Measurements from ENCODE around the gene CD28. TPM values are rescaled to one million over a fixed set of nuclear protein-coding genes. Genes with fewer than 3 reads are reported as not detected.

The CD28 gene
- total RNA-seq, 1 donor from 2014 or later, result 0.05 TPM

DNA sequence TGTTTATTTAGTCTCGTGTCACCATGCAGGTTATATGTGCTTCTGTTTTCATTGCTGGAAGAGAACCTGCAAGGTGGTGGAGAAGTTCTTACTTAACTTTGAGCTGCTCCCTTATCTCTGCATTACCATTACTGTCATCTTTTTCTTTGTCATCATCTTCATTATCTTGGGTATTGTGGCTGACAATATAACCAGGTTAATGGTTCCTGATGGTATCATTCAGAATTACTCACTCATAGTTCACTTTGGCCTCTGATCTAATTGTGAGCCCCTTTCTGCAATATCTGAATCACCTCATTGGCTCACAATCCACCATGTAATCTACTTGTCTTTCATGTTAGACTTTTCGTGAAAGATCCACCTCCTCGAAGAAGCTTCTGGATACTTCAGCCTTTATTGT is 5.0 kb downstream of the CD28 start:
- Mint-ChIP-seq H3K9me3 (ENCODE audit: low read depth) (no peaks in the 10 kb centered on the region), H3K4me3 (ENCODE audit: unreplicated experiment) (no peak overlapping the region), H3K27ac (ENCODE audit: unreplicated experiment) (no peak overlapping the region), H3K36me3 (ENCODE audit: low read depth) (no peaks in the 10 kb centered on the region), H3K27me3 (ENCODE audit: low read depth) (no peaks in the 10 kb centered on the region), H3K4me1 (ENCODE audit: low read depth) (no peaks in the 10 kb centered on the region)
- TF ChIP-seq CTCF (IDR thresholded peaks at IDR 0.05), result no peak
- DNase-seq (ENCODE audit: low spot score), result no peak

- Mint-ChIP-seq H3K27me3 (ENCODE audit: low read depth) (no peaks in the 10 kb centered on the region), H3K4me3 (ENCODE audit: unreplicated experiment) (no peak overlapping the region), H3K27ac (ENCODE audit: unreplicated experiment) (no peak overlapping the region), H3K9me3 (ENCODE audit: low read depth) (no peaks in the 10 kb centered on the region), H3K4me1 (ENCODE audit: low read depth) (no peaks in the 10 kb centered on the region), H3K36me3 (ENCODE audit: low read depth) (no peaks in the 10 kb centered on the region)
- DNase-seq (ENCODE audit: low spot score), result no peak
- TF ChIP-seq CTCF (IDR thresholded peaks at IDR 0.05), result no peak
Measured at GRCh38 chr2:203713381-203713780, 6.9 kb downstream of the CD28 start.

GRCh38 chr2:203714112-203714511 is 7.7 kb downstream of the CD28 start:
- H3K4me1 Mint-ChIP-seq (ENCODE audit: low read depth), result no peaks in the 10 kb centered on the region
- H3K4me3 Mint-ChIP-seq (ENCODE audit: unreplicated experiment), result no peak overlapping the region
- TF ChIP-seq CTCF (IDR thresholded peaks at IDR 0.05), result no peak
- no peaks in the 10 kb centered on the region for H3K36me3 Mint-ChIP-seq (ENCODE audit: low read depth)
- no peaks in the 10 kb centered on the region for H3K27me3 Mint-ChIP-seq (ENCODE audit: low read depth)
- DNase-seq (ENCODE audit: low spot score), result no peak
- peaks cover under 1% of the 10 kb centered on the region for H3K9me3 Mint-ChIP-seq (ENCODE audit: low read depth)
- H3K27ac Mint-ChIP-seq (ENCODE audit: unreplicated experiment), result no peak overlapping the region

GRCh38 chr2:203715744-203716143 is 9.3 kb downstream of the CD28 start:
- TF ChIP-seq CTCF (IDR thresholded peaks at IDR 0.05), result no peak
- H3K9me3 Mint-ChIP-seq (ENCODE audit: low read depth), result peaks cover 4% of the 10 kb centered on the region
- no peak overlapping the region for H3K27ac Mint-ChIP-seq (ENCODE audit: unreplicated experiment)
- no peak overlapping the region for H3K4me3 Mint-ChIP-seq (ENCODE audit: unreplicated experiment)
- DNase-seq (ENCODE audit: low spot score), result no peak
- no peaks in the 10 kb centered on the region for H3K36me3 Mint-ChIP-seq (ENCODE audit: low read depth)
- no peaks in the 10 kb centered on the region for H3K4me1 Mint-ChIP-seq (ENCODE audit: low read depth)
- no peaks in the 10 kb centered on the region for H3K27me3 Mint-ChIP-seq (ENCODE audit: low read depth)

DNA sequence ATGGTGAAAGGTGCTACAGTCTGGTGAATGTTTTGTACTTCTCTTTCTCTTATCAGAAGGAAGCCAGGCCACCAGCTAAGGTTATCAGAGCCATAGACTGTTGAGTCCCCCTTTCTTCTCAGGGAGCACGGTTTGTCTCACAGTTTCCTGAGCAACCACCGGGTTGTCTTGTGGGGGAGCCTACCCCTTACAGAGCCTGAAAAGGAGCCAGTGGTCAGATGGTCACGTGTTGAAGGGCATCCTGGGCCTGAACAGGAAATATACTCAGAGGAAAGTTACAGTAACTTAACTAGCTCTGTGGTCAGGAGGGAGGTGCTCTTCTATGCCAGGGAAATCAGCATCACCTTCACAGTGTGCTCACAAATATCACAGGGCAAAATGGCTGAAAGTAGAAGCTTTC is 11.6 kb downstream of the CD28 start:
- Mint-ChIP-seq H3K27ac (ENCODE audit: unreplicated experiment) (no peak overlapping the region), H3K27me3 (ENCODE audit: low read depth) (no peaks in the 10 kb centered on the region), H3K4me3 (ENCODE audit: unreplicated experiment) (no peak overlapping the region), H3K4me1 (ENCODE audit: low read depth) (no peaks in the 10 kb centered on the region), H3K9me3 (ENCODE audit: low read depth) (peaks cover 4% of the 10 kb centered on the region), H3K36me3 (ENCODE audit: low read depth) (no peaks in the 10 kb centered on the region)
- TF ChIP-seq CTCF (IDR thresholded peaks at IDR 0.05), result no peak
- no peak for DNase-seq (ENCODE audit: low spot score)
